Fibroblast of skin of right biceps (primary cell): Measurements from ENCODE around the gene ARHGAP26.

Experiments
- DNase-seq: peaks from one replicate; pipeline ENCODE4 v3.0.0-alpha.2; 2013

The ARHGAP26 gene

DNA sequence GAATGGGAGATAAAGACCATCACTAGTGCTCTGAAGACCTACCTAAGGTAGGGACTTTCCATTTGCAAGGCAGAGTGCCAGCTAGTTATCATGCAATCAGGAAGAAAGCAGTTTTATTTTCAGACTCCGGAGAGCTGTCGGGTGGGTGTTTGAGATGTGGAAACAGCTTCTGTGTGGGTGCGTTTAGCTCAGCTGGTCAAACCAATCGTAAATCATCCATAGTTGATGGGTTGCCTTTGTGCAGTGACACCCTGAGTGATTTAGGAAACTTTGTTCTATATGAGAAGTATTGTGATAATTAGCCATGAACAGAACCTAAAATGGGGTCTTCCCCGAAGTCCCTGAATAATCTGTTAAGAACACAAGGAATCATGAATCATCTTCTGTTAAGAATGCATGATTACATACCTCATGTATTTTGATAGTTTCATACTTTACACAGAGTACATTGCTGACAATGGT, 284.3 kb downstream of the ARHGAP26 start:
- DNase-seq = peak; percentile 68

DNA sequence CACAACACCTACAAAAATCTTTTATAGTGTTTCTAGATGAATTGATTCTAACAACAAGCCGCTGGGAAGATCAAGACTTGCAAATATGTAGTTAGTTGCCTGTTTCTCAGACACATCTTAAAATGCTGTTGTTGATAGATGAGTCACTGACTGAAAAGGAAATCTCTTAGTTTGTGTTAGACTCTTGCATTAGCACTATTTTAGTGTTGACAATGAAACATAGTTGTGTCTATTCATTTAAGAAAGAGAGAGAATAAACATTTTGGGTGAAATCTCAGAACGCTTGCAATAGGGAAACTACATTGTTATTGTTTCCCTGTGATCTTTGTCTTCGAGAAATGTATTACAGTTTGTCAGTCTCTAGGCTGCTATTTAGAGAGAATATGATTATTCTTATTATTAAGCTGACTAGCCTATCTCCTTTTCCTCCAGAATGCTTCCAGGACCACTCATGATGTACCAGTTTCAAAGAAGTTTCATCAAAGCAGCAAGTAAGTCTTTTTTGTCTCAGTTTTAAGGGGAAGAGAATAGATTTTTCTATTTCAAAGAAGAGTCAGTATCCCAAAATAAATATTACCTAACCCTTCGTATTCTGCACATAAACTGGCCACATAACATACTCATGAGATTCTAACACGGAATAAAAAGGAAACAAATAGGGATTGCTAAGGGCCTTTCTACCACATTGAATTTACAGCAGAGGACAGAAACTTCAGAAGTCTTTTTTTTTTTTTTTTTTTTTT, 285.6 kb downstream of the ARHGAP26 start:
- peak; percentile 58 for DNase-seq

DNA sequence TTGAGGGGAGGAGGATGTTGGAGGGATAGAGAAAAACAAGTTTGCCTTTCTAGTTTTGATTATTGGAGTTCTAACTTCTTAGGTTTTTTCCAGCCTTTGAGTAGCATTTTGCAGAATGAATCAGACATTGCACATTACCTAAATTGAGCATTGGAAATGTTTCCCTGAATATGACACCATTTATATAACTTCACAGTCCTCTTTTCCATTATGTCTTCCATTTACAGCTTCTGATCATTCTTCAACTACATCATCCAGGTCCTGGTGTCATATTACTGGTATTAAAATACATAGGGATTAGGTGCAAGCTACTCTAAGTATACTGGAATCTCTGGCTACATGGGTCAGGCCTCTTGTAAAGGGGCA, 286.1 kb downstream of the ARHGAP26 start:
- peak; percentile 53 for DNase-seq

DNA sequence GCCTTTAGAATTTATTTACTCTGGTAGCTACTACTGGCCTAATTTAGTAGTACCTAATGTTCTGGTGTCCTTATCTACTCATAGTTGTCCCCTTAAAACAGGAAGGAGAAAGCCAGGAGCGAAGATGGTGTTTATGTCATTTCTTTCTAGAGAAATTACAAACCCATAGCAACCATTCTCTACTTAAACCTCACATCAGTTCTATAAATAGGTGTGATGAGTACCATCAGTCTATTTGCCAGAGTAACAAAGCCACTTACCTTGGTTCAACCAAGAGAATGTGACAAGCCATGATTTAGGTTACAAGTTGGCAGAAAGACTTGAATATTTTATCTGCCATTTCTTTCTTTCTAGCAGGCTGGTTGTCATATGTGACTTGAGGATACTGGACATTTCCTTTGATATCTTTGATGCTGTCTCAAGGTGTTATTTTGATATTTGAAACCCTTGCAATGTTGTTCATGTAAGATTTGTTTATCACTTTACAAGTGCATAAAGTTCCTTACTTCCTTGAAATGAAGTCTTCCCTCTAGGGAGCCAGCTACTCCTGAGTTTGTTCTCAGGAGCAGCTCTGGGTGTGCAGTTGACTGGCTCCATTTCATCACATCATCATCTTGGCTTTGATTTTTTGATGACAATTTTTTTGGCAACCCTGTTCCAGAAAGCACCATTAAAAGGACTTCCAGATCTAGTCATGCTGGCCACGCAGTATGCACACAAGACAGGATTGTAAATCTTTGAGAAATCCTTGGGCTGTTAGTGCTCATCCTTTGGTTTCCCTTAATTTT, 286.8 kb downstream of the ARHGAP26 start:
- DNase-seq = no peak

DNA sequence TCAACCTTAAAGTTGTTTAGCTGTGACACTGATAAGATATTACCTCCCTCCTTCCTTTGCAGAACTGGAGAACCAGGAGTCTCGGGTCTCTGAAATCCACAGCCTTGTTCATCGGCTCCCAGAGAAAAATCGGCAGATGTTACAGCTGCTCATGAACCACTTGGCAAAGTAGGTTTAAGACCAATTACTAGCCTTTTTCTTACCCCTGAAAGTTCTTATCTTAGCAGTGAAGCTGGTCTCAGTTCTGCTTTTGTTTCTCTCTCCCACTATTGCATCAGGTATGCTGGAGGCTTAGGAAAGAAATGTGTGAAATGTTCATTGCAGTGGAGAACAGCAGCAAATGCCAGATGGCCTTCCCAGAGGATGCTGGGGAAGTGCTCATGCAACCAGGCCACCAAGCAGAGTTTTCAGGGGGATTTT, 287.4 kb downstream of the ARHGAP26 start:
- DNase-seq = peak; percentile 40

DNA sequence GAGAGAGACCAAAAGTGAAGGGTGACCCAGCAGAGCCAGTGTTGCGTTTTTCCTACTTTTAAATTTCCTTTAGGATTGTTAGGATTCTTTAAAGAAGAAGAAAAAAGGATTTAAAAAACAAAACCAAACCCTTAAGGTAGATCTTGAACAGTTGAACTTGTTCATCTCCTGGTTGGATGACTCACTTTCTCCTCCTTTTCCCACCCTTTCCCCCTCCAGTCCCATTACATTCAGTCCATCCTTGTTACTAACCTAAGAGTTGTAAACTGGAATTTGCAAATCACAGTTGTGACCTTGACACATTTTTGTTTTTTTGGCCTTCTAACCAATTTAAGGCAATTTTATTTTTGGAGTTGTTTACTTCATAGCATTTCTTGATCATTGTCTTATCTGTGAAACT, 289.2 kb downstream of the ARHGAP26 start:
- peak; percentile 36 for DNase-seq

GRCh38 chr5:143059976-143060765, 290.0 kb downstream of the ARHGAP26 start:
- no peak for DNase-seq

GRCh38 chr5:143061161-143061945, 291.2 kb downstream of the ARHGAP26 start:
- peak; percentile 90 for DNase-seq

DNA sequence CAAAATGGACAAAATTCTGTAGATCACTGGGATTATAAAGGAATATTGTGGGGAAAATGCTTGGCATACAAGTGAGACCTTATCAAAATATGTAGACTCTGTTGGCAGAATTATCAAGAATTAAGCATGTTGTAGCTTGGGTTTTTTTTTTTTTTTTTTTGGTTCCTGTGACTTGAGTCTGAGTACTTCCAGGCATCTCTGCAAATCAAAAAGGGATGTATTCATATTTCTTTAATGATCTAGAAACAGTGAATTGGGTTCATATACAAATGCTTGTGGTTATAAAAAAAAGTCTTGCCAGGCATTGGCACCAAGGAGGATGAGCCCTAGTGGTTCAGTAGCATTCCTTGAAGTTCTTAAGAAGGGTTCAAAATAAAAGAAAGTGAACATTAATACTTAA, 292.2 kb downstream of the ARHGAP26 start:
- no peak for DNase-seq

- DNase-seq = peak; percentile 39
Observed at GRCh38 chr5:143063175-143063970, 293.2 kb downstream of the ARHGAP26 start.

DNA sequence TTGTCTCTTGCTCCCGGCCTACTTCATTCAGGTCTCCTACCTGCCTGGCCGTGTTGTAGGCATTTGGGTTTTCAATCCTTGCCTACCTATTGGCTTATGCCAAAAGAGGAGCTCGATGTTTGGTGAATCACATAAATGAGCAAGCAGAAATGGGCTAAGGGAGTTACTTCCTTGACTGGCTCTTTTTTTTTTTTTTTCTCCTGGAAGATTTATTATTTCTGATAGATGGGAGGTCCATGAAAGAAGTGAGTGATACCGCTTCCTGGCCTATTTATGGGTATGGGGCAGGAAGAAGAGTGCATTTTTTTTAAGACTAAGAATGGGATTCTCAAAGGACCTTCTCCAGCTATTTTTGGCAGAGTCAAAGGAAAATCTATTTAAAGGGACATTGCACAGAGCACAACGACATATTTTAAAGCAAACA, 294.1 kb downstream of the ARHGAP26 start:
- peak; percentile 90 for DNase-seq

DNA sequence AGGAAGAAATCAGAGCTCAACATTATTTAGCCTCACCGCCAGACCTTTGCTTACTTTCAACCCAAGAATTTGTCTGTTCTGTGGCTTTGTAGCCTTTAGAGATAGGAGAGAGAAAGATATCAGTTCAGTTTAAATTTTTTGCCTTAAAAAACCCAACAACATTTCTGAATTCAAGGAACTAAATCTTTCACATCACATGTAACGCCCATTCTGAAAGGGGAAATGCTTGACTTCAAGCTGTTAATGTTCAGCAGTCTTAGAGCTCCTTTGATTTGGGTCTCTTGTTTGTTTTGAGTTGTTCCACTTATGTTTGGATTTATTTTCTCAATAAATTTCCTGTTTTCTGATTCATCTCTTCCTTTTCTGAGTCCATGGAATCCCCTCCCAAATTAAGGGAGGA, 294.5 kb downstream of the ARHGAP26 start:
- no peak for DNase-seq

DNA sequence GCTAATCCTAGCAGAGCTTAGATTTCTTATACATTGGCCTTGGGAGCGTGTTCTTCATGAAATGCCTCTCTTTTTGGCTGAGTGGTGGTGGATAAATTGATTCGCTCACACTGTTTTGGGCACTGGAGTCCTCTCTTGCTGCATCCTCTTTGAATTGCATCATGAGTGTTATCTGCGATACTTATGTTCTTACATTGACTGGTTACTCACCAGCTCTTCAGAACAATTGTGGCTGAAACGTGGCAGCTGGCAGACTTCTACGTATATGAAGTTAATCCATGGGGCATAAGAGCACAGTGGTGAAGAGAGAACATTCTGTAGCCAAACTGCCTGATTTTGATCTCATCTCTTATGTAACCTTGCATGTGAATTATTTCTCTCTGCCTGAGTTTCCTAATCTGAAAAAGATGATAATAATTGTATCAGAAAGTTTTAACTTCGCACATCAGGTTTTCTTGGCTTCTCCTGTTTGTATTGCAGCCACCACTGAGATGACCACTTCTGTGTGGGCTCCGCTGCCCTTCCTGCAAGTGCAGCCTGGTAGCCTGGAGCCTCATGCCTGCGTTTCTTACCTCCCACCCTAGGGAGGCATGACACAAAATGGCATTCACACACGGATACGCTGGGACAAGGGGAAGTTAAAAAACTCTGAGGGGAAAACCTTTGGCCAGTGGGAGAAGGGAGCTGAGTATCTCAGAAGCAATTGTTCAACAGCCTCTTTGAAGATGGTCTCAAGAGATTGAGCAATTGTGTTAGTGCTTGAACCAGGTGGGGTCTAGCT, 295.2 kb downstream of the ARHGAP26 start:
- peak; percentile 61 for DNase-seq

GRCh38 chr5:143065996-143066522, 295.9 kb downstream of the ARHGAP26 start:
- no peak for DNase-seq

- DNase-seq = peak; percentile 68
Observed at GRCh38 chr5:143066556-143067281, 296.5 kb downstream of the ARHGAP26 start.

DNA sequence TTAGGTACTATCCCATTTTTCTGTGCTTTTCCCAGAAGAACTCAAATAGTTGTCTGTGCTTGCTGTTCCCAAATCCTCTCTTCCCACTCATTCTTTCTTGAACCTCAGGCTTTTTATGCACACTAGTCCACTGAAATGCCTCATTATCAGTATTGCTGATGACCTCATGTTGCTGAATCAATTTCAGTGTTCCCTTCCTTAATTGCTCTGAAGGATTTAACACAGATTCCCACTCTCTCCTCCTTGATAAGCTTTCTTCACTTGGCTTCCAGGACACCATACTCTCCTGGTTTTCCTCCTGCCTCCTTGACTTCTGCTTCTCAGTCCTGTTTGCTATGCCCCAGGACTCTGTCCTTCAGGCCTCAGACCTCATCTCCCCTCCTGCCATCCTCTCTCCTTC, 298.5 kb downstream of the ARHGAP26 start:
- DNase-seq = no peak

- DNase-seq = no peak
Observed at GRCh38 chr5:143071927-143072326, 301.8 kb downstream of the ARHGAP26 start.

DNA sequence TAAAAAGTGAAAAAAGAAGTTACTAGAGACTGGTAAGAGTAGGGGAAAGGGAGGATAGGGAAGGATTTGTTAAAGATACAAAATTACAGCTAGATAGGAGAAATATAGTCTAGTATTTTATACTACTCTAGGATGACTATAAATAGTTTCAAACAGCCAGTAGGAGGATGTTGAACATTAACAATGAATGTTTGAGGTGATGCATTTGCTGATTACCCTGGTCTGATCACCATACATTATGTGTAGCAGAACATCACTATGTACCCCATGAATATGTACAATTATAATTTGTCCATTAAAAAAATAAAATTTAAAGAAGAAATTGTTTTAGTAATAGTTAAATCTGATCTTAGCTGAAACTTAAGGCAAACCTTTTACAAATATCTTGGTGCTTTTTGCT, 302.6 kb downstream of the ARHGAP26 start:
- DNase-seq = no peak

GRCh38 chr5:143073766-143074165, 303.6 kb downstream of the ARHGAP26 start:
- DNase-seq = no peak
